Upper lobe of left lung (tissue), 6 donors: ENCODE data around the gene PTPRQ. TPM values are rescaled to one million over a fixed set of nuclear protein-coding genes. Genes with fewer than 3 reads are reported as not detected.

Experiments used
- ATAC-seq, 2 donors: fragments of 200-7000 bp; cut with Tn5 transposase; one replicate each; pipeline ENCODE4 v1.9.1; 2022; ENCODE audit warnings: mild to moderate bottlenecking in 2 of 2, moderate library complexity in 2 of 2; ENCODE audit not compliant: low FRiP score in 2 of 2
- DNase-seq, 2 donors: peaks; one replicate each; pipeline ENCODE4 v3.0.0-alpha.2; 2019 to 2020
- H3K27ac ChIP-seq, 4 donors: fragments of 200-600 bp; sonication (generic); one replicate each; pipeline ENCODE4 v1.5.1; 2016 to 2019
- H3K27me3 ChIP-seq, 4 donors: fragments of 200-600 bp; sonication (generic); one replicate each; pipeline ENCODE4 v1.5.1; 2017 to 2019
- H3K36me3 ChIP-seq, 4 donors: fragments of 200-600 bp; sonication (generic); one replicate each; pipeline ENCODE4 v1.5.1; 2016 to 2019
- H3K4me1 ChIP-seq, 4 donors: fragments of 200-600 bp; sonication (generic); one replicate each; pipeline ENCODE4 v1.5.1; 2018 to 2019
- H3K4me3 ChIP-seq, 4 donors: fragments of 200-600 bp; sonication (generic); one replicate each; pipeline ENCODE4 v1.5.1; 2017 to 2019; ENCODE audit warnings: mild to moderate bottlenecking in 2 of 4, moderate library complexity in 1 of 4
- H3K9me3 ChIP-seq, 4 donors: fragments of 200-600 bp; sonication (generic); one replicate each; pipeline ENCODE4 v1.5.1; 2018 to 2019
- CTCF ChIP-seq, 6 experiments: fragments of 450-650 bp in 4 of 6; fragments of 200-600 bp in 2 of 6; sonication (generic) in 2 of 6; IDR thresholded peaks; one replicate each; pipeline ENCODE4 v1.5.1; 2016 to 2019; ENCODE audit warnings: antibody characterized with exemption in 6 of 6
- EP300 ChIP-seq, 4 donors: sonication (generic); formaldehyde crosslinking; IDR thresholded peaks; one replicate each; pipeline ENCODE4 v1.5.1; 2017; ENCODE audit warnings: antibody characterized with exemption in 4 of 4, control low read depth in 2 of 4
- POLR2A ChIP-seq, 4 donors: fragments of 450-650 bp; IDR thresholded peaks; one replicate each; pipeline ENCODE4 v1.5.1; 2016 to 2017; ENCODE audit warnings: antibody characterized with exemption in 4 of 4, mild to moderate bottlenecking in 2 of 4
- POLR2AphosphoS5 ChIP-seq, 2 donors: sonication (generic); formaldehyde crosslinking; IDR thresholded peaks; one replicate each; pipeline ENCODE4 v1.5.1; 2017; ENCODE audit warnings: antibody characterized with exemption in 2 of 2
- WGBS, 2 donors: methylation state at CpG; one replicate each; pipeline ENCODE4 v1.1.5; 2017 to 2018; 5-methylcytosine and 5-hydroxymethylcytosine counted together
- total RNA-seq, 6 donors: library from RNA; depleted of rRNA in 4 of 6; stranded (reverse); fragments of >200 nt in 4 of 6; gene quantifications; one replicate each; pipeline versions ENCODE4 v1.1.0 to v1.2.1, GENCODE V29; 2016 to 2021
- donor health status: DM: no; HTN: no; CAD: no; lungs with moderate emphysema.
- donor health status: DM: no; HTN: yes; CAD: no; lungs with severe emphysema.

Gene PTPRQ
- total RNA-seq, 6 donors from 2014 or later: 1.0 to 15.6 (median 5.0) TPM

- Histone ChIP-seq H3K36me3 (no peaks in the 10 kb centered on the region), H3K27ac (no peak overlapping the region), H3K4me1 (no peaks in the 10 kb centered on the region), H3K27me3 (no peaks in the 10 kb centered on the region), H3K9me3 (no peaks in the 10 kb centered on the region), H3K4me3 (no peak overlapping the region)
- ATAC-seq (no peak), DNase-seq (no peak)
- TF ChIP-seq POLR2AphosphoS5 (IDR thresholded peaks at IDR 0.05) (no peak), EP300 (IDR thresholded peaks at IDR 0.05) (no peak), CTCF (IDR thresholded peaks at IDR 0.05) (no peak), POLR2A (IDR thresholded peaks at IDR 0.05) (no peak)
- 92 to 94% methylated on average over 1 of the region's 1 CpG for WGBS, 2 donors
Measured at GRCh38 chr12:80677994-80678393, 234.0 kb downstream of the PTPRQ start.

- Histone ChIP-seq H3K9me3 (no peaks in the 10 kb centered on the region), H3K4me1 (no peaks in the 10 kb centered on the region), H3K27me3 (no peaks in the 10 kb centered on the region), H3K27ac (no peak overlapping the region), H3K36me3 (no peaks in the 10 kb centered on the region), H3K4me3 (no peak overlapping the region)
- TF ChIP-seq EP300 (IDR thresholded peaks at IDR 0.05): no peak
- TF ChIP-seq POLR2A (IDR thresholded peaks at IDR 0.05): no peak
- TF ChIP-seq CTCF (IDR thresholded peaks at IDR 0.05): no peak
- 83 to 95% methylated on average over 3 of the region's 3 CpGs for WGBS, 2 donors
- ATAC-seq (no peak), DNase-seq (no peak)
Measured at GRCh38 chr12:80679346-80680131, 235.5 kb downstream of the PTPRQ start.

- DNase-seq (no peak), ATAC-seq (no peak)
- TF ChIP-seq EP300 (IDR thresholded peaks at IDR 0.05): no peak
- TF ChIP-seq POLR2A (IDR thresholded peaks at IDR 0.05): no peak
- no peak for TF ChIP-seq CTCF (IDR thresholded peaks at IDR 0.05)
- no peak for TF ChIP-seq POLR2AphosphoS5 (IDR thresholded peaks at IDR 0.05)
- Histone ChIP-seq H3K27ac (no peak overlapping the region), H3K36me3 (no peaks in the 10 kb centered on the region), H3K27me3 (no peaks in the 10 kb centered on the region), H3K9me3 (no peaks in the 10 kb centered on the region), H3K4me1 (no peaks in the 10 kb centered on the region), H3K4me3 (no peak overlapping the region)
- 74 to 83% methylated on average over 2 of the region's 2 CpGs for WGBS, 2 donors
Measured at GRCh38 chr12:80681287-80681686, 237.3 kb downstream of the PTPRQ start.

GRCh38 chr12:80681786-80682185, 237.8 kb downstream of the PTPRQ start:
- Histone ChIP-seq H3K36me3 (no peaks in the 10 kb centered on the region), H3K4me3 (no peak overlapping the region), H3K4me1 (no peaks in the 10 kb centered on the region), H3K9me3 (no peaks in the 10 kb centered on the region), H3K27me3 (no peaks in the 10 kb centered on the region), H3K27ac (no peak overlapping the region)
- no peak for ATAC-seq
- TF ChIP-seq POLR2A (IDR thresholded peaks at IDR 0.05): no peak
- no peak for TF ChIP-seq POLR2AphosphoS5 (IDR thresholded peaks at IDR 0.05)
- no peak for TF ChIP-seq EP300 (IDR thresholded peaks at IDR 0.05)
- TF ChIP-seq CTCF (IDR thresholded peaks at IDR 0.05): no peak
- DNase-seq: no peak
- 85 to 91% methylated on average over 3 of the region's 3 CpGs for WGBS, 2 donors

- Histone ChIP-seq H3K9me3 (no peaks in the 10 kb centered on the region), H3K4me3 (no peak overlapping the region), H3K4me1 (no peaks in the 10 kb centered on the region), H3K27me3 (no peaks in the 10 kb centered on the region), H3K36me3 (no peaks in the 10 kb centered on the region), H3K27ac (no peak overlapping the region)
- WGBS, 2 donors: 57 to 59% methylated on average over 7 of the region's 7 CpGs
- DNase-seq: no peak
- ATAC-seq: no peak
- TF ChIP-seq EP300 (IDR thresholded peaks at IDR 0.05) (no peak), POLR2A (IDR thresholded peaks at IDR 0.05) (no peak), POLR2AphosphoS5 (IDR thresholded peaks at IDR 0.05) (no peak)
Measured at GRCh38 chr12:80684077-80684495, 240.1 kb downstream of the PTPRQ start.
